ENCODE results near the gene CCDC9.

CCDC9 gene

GRCh38 chr19:47255879-47256692 is at the start of gene CCDC9:
Gene CCDC9, plus strand, starts transcription at chr19:47256525. Its CDS starts 1,876 bp downstream, at chr19:47258401.
- DNase-seq = peak; percentile 92

GRCh38 chr19:47209319-47210179 is 46.8 kb upstream of the CCDC9 start:
- no peak for DNase-seq

GRCh38 chr19:47210180-47210490 is 46.2 kb upstream of the CCDC9 start:
- no peak for DNase-seq

- DNase-seq = peak; percentile 29
These were observed 45.5 kb upstream of the CCDC9 start for GRCh38 chr19:47210689-47211316.

GRCh38 chr19:47215581-47215980 is 40.7 kb upstream of the CCDC9 start:
- DNase-seq = no peak

- DNase-seq = no peak
These were observed 35.1 kb upstream of the CCDC9 start for GRCh38 chr19:47221080-47221841.

GRCh38 chr19:47221890-47222289 is 34.4 kb upstream of the CCDC9 start:
- no peak for DNase-seq

- DNase-seq = no peak
These were observed 30.4 kb upstream of the CCDC9 start for GRCh38 chr19:47225746-47226425.

- DNase-seq = no peak
These were observed 29.6 kb upstream of the CCDC9 start for GRCh38 chr19:47226426-47227351.

GRCh38 chr19:47227352-47228167 is 28.8 kb upstream of the CCDC9 start:
- no peak for DNase-seq

GRCh38 chr19:47228168-47228936 is 28.0 kb upstream of the CCDC9 start:
- DNase-seq = no peak

GRCh38 chr19:47228937-47229675 is 27.2 kb upstream of the CCDC9 start:
- DNase-seq = no peak

GRCh38 chr19:47229676-47230053 is 26.7 kb upstream of the CCDC9 start:
- DNase-seq = no peak

- no peak for DNase-seq
These were observed 26.0 kb upstream of the CCDC9 start for GRCh38 chr19:47230054-47230920.

- DNase-seq = no peak
These were observed 25.5 kb upstream of the CCDC9 start, which contains the start of gene BBC3 for GRCh38 chr19:47230921-47231214. Gene BBC3, minus strand, starts transcription at chr19:47231199. Its CDS starts 2,768 bp downstream, at chr19:47228431.

GRCh38 chr19:47231215-47232054 is 24.9 kb upstream of the CCDC9 start:
- DNase-seq = no peak

Data from NCI-H524 treated with DMSO at 0.1 percent for 48 hours (cell line).